Naive thymus-derived CD8-positive, alpha-beta T cell (primary cell): Measurements from ENCODE around the gene MAX. TPM values are rescaled to one million over a fixed set of nuclear protein-coding genes. Genes with fewer than 3 reads are reported as not detected.
"Not testable (repeated sequence)": the region's sequence is repeated elsewhere in the genome, so short reads cannot be mapped to it uniquely, and the experiment has no call there.

Experiments used
- ATAC-seq, 2 donors: fragments of 150-1000 bp; cut with Tn5 transposase in 1 of 2; sonication (Bioruptor Pico), chemical (Tn5 transposase) in 1 of 2; 1 replicate in 1 of 2; 2 replicates in 1 of 2; pipeline ENCODE4 v1.10.0; 2021; ENCODE audit warnings: mild to moderate bottlenecking in 2 of 2, moderate library complexity in 2 of 2
- POLR2A ChIA-PET: fragments of 350-600 bp; sonication (Branson Sonifier 250); formaldehyde crosslinking; loops from one replicate; lab custom pipeline; 2021; ENCODE audit warnings: antibody characterized with exemption; lab: Charles Lee
- DNase-seq, 10 donors: peaks; one replicate each; pipeline versions ENCODE4 v3.0.0 to v3.0.0-alpha.2; 2020 to 2022
- H3K27ac Mint-ChIP-seq, 10 donors: one replicate each; pipeline ENCODE4 v1.8.0; 2020 to 2022; ENCODE audit warnings: mild to moderate bottlenecking in 10 of 10, mixed read lengths in 10 of 10, moderate library complexity in 4 of 10, inconsistent platforms in 1 of 10
- H3K27me3 Mint-ChIP-seq, 5 donors: one replicate each; pipeline ENCODE4 v1.8.0; 2021 to 2022; ENCODE audit warnings: mixed read lengths in 5 of 5
- H3K36me3 Mint-ChIP-seq, 3 donors: one replicate each; pipeline ENCODE4 v1.8.0; 2020 to 2022; ENCODE audit warnings: mixed read lengths in 3 of 3, mild to moderate bottlenecking in 2 of 3, inconsistent platforms in 1 of 3
- H3K4me1 Mint-ChIP-seq, 4 donors: one replicate each; pipeline ENCODE4 v1.8.0; 2021 to 2022; ENCODE audit warnings: mixed read lengths in 4 of 4
- H3K4me3 Mint-ChIP-seq, 10 donors: one replicate each; pipeline ENCODE4 v1.8.0; 2020 to 2022; ENCODE audit warnings: mild to moderate bottlenecking in 10 of 10, mixed read lengths in 10 of 10, moderate library complexity in 6 of 10, inconsistent platforms in 1 of 10
- H3K9me3 Mint-ChIP-seq, 9 donors: one replicate each; pipeline ENCODE4 v1.8.0; 2020 to 2022; ENCODE audit warnings: mixed read lengths in 9 of 9, mild to moderate bottlenecking in 3 of 9, inconsistent platforms in 1 of 9, moderate library complexity in 1 of 9
- polyA plus RNA-seq, 3 donors: library from polyadenylated mRNA; unstranded; fragments of 300-500 nt; fragmentation: Illumina TruSeq; gene quantifications; one replicate each; pipeline ENCODE4 v1.2.3, GENCODE V29; 2021
- total RNA-seq, 8 experiments: library from RNA in 2 of 8; stranded (reverse) in 2 of 8; gene quantifications; one replicate each; pipeline ENCODE4 v1.2.3 and lab custom pipeline; 2021 to 2026

The MAX gene
- total and polyA plus RNA-seq, 5 experiments from 2014 or later: 121 to 216 (median 140) TPM

GRCh38 chr14:65100922-65101541, 1.3 kb downstream of the MAX start:
- Mint-ChIP-seq H3K27ac (peak overlapping the region; percentile 76 to 98 (median 96)), H3K4me1 (peaks cover 19 to 55% (median 47%) of the 10 kb centered on the region in 4 donors), H3K27me3 (peaks cover 0 to 1% (median 0%) of the 10 kb centered on the region in 5 donors), H3K9me3 (no peaks in the 10 kb centered on the region), H3K36me3 (peaks cover 0 to 32% (median 7%) of the 10 kb centered on the region in 3 donors), H3K4me3 (peak overlapping the region; percentile 77 to 97 (median 90))
- peak in 3 of 10 donors; percentile 16 to 30 (median 23) for DNase-seq
- POLR2A ChIA-PET: no interaction called here
- ATAC-seq: no peak

- Mint-ChIP-seq H3K36me3 (peaks cover 0 to 54% (median 26%) of the 10 kb centered on the region in 3 donors), H3K4me3 (peak overlapping the region; percentile 70 to 90 (median 84)), H3K27ac (peak overlapping the region; percentile 76 to 97 (median 88)), H3K4me1 (peaks cover 37 to 80% (median 72%) of the 10 kb centered on the region in 4 donors), H3K27me3 (peaks cover 0 to 1% (median 0%) of the 10 kb centered on the region in 5 donors), H3K9me3 (no peaks in the 10 kb centered on the region)
- ATAC-seq (no peak), DNase-seq (peak in 3 of 10 donors; percentile 40 to 62 (median 60))
- POLR2A ChIA-PET: interaction anchor here (1.0 kb wide), 1 partner anchor 112 kb away, joined by 5 read pairs; the partner anchor contains the start of gene FNTB
These were observed 3.7 kb downstream of the MAX start for GRCh38 chr14:65098586-65098985.

- H3K27me3 Mint-ChIP-seq: no peaks in the 10 kb centered on the region
- H3K36me3 Mint-ChIP-seq: peaks cover 0 to 75% (median 34%) of the 10 kb centered on the region in 3 donors
- H3K4me1 Mint-ChIP-seq: peaks cover 37 to 90% (median 82%) of the 10 kb centered on the region in 4 donors
- H3K9me3 Mint-ChIP-seq: no peaks in the 10 kb centered on the region
- ATAC-seq: no peak
- POLR2A ChIA-PET: no interaction called here
- peak overlapping the region in 9 of 10 donors; percentile 30 to 90 (median 61) for H3K4me3 Mint-ChIP-seq
- H3K27ac Mint-ChIP-seq: peak overlapping the region in 8 of 10 donors; percentile 45 to 97 (median 70)
- no peak for DNase-seq
These were observed 5.8 kb downstream of the MAX start for GRCh38 chr14:65096323-65097089.

DNA sequence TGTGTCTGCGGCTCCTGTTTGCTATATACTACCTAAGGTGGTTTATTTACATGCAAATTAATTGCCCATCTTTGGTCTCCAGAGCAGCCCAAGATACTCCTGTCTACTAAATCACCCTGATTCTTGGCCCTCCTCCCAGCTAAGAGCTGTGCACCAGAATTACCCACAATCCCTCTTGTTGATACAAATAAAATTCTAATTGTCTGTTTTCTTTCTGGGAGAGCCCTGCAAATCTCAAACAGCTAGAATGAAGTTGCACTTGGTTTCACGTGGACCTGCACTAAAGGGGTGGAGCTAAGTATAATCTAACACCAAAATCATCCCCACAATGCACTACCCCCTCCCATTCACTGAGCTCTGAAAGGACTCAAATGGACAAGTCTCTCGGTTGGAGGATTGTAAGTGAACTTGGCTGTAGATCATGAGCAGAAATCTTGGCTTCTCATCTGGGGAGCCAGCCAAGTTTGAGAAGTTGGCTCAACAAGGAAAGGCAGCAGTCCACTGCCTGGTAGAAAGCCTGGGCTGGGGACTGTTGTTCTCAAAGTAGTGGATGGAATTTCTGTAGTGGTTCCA, 6.6 kb downstream of the MAX start:
- Mint-ChIP-seq H3K27ac (peak overlapping the region in 7 of 10 donors; percentile 63 to 97 (median 72)), H3K4me3 (peak overlapping the region in 9 of 10 donors; percentile 30 to 90 (median 65)), H3K27me3 (no peaks in the 10 kb centered on the region), H3K36me3 (peaks cover 0 to 81% (median 41%) of the 10 kb centered on the region in 3 donors), H3K9me3 (no peaks in the 10 kb centered on the region), H3K4me1 (peaks cover 36 to 91% (median 84%) of the 10 kb centered on the region in 4 donors)
- POLR2A ChIA-PET: no interaction called here
- DNase-seq (no peak), ATAC-seq (no peak)

- POLR2A ChIA-PET: no interaction called here
- ATAC-seq: no peak
These were observed 10.0 kb downstream of the MAX start for GRCh38 chr14:65092349-65092748.

GRCh38 chr14:65087835-65088234, 14.5 kb downstream of the MAX start:
- ATAC-seq, H3K27me3 Mint-ChIP-seq, DNase-seq, H3K4me3 Mint-ChIP-seq: not testable (repeated sequence)
- Mint-ChIP-seq H3K9me3 (peaks cover 0 to 15% (median 7%) of the 10 kb centered on the region in 9 donors), H3K36me3 (peaks cover 38 to 96% (median 62%) of the 10 kb centered on the region in 3 donors), H3K4me1 (peaks cover 26 to 78% (median 68%) of the 10 kb centered on the region in 4 donors), H3K27ac (peak overlapping the region in 2 of 10 donors; percentile 22 to 50)
- POLR2A ChIA-PET: interaction anchor here (1.0 kb wide), 1 partner anchor 15 kb away, joined by 3 read pairs; the partner anchor contains the start of gene MAX

More at GRCh38 chr14:65092349-65092748, 10.0 kb downstream of the MAX start:
- Mint-ChIP-seq H3K36me3 (peaks cover 19 to 95% (median 63%) of the 10 kb centered on the region in 3 donors), H3K27me3 (no peaks in the 10 kb centered on the region), H3K4me1 (peaks cover 30 to 84% (median 73%) of the 10 kb centered on the region in 4 donors), H3K27ac (peak overlapping the region in 1 of 10 donors; percentile 62), H3K4me3 (no peak overlapping the region), H3K9me3 (peaks cover 0 to 8% (median 2%) of the 10 kb centered on the region in 9 donors)
- no peak for DNase-seq

DNA sequence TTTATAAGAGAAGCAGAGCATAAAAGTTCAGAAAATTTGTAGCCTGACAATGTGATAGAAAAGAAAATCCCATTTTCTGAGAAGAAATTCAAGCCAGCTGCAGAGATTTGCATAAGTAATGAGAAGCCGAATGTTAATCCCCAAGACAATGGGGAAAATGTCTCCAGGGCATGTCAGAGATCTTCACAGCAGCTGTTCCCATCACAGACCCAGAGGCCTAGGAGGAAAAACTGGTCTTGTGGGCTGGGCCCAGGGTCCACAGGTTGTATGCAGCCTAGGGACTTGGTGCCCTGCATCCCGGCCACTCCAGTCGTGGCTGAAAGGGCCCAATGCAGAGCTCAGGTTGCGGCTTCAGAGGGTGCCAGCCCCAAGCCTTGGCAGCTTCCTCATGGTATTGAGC, 15.6 kb downstream of the MAX start:
- not testable (repeated sequence) for H3K27me3 Mint-ChIP-seq
- Mint-ChIP-seq H3K4me1 (peaks cover 34 to 81% (median 74%) of the 10 kb centered on the region in 4 donors), H3K9me3 (peaks cover 0 to 15% (median 7%) of the 10 kb centered on the region in 9 donors)

DNA sequence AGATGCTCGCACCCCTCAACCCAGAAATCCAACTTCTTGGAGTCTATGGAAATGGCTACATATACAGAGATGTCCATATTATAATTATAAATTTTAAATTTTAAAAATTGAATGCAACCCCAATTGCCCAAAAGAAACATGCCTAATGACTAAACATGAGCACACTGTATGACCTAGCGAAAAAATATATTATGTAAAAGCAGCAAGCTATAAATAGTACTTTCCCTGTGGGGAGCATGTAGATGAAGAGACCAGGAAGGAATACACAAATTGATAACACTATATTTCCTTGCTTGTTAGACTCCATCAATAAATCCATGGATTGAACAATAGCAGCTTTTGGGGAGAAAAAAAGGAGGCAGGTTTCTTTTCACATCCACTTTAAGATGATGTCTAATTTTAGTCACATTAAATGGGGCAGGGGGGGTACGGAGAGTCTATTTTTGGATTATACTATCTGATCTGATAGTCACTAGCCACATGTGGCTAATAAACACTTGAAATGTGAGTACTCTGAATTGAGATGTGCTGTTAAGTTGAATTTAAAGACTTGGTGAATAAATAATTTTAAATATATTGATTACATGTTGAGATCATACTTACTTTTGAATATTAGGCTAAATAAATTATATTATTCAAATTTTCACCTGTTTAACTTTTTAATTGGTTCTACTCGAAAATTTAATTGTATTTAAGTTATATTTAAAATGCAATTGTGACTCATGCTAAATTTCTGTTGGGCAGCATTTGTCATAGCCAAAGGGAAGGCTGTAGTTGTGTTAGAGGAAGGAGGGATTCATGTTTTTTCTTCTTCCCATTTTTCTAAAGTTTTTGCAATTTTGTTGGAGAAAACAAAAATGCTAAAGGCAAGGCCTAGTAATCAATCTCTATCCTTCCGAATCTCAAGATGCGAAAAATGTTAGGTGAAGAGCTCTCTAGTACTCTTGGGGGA, 17.5 kb downstream of the MAX start:
- H3K4me3 Mint-ChIP-seq: peak overlapping the region in 1 of 10 donors; percentile 55
- peaks cover 38 to 96% (median 61%) of the 10 kb centered on the region in 3 donors for H3K36me3 Mint-ChIP-seq
- ATAC-seq (no peak), DNase-seq (no peak)
- H3K27me3 Mint-ChIP-seq: no peaks in the 10 kb centered on the region
- H3K27ac Mint-ChIP-seq: peak overlapping the region in 4 of 10 donors; percentile 22 to 73 (median 56)
- POLR2A ChIA-PET: interaction anchor here (1.5 kb wide), 1 partner anchor 9 kb away, joined by 3 read pairs; no protein-coding TSS in a partner anchor
- peaks cover 46 to 82% (median 81%) of the 10 kb centered on the region in 4 donors for H3K4me1 Mint-ChIP-seq
- peaks cover 0 to 15% (median 7%) of the 10 kb centered on the region in 9 donors for H3K9me3 Mint-ChIP-seq

More for the DNA sequence above, 15.6 kb downstream of the MAX start:
- Mint-ChIP-seq H3K4me3 (peak overlapping the region in 1 of 10 donors; percentile 36), H3K36me3 (peaks cover 38 to 96% (median 69%) of the 10 kb centered on the region in 3 donors), H3K27ac (peak overlapping the region in 1 of 10 donors; percentile 29)
- POLR2A ChIA-PET, ATAC-seq, DNase-seq: not testable (repeated sequence)

DNA sequence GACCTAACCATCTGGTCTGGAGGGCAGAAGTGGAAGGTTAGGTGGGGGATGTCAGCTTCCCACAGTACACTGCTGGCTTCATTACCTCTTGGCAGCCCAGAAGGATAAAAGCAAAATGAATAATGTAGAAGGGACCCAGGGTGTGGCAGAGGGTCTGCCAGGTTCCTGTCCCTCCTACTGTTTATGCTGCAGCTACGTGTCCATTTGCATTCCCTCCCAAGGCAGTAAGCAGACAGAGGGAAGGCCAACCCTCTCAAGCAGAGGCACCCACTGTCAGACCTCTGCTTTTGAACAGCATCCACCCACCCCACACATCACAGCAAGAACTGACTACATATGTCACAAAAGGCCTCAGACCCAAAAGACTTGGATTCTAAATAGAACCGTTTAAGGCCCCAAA, 19.4 kb downstream of the MAX start:
- peaks cover 55 to 88% (median 86%) of the 10 kb centered on the region in 4 donors for H3K4me1 Mint-ChIP-seq
- no peaks in the 10 kb centered on the region for H3K27me3 Mint-ChIP-seq
- peak overlapping the region in 8 of 10 donors; percentile 8 to 86 (median 65) for H3K27ac Mint-ChIP-seq
- POLR2A ChIA-PET: interaction anchor here (0.7 to 1.5 kb wide), 3 partner anchors 9 to 14 kb away, joined by 3 read pairs; no protein-coding TSS in a partner anchor
- H3K4me3 Mint-ChIP-seq: peak overlapping the region in 3 of 10 donors; percentile 13 to 27 (median 24)
- DNase-seq: no peak
- ATAC-seq: no peak
- peaks cover 25 to 97% (median 49%) of the 10 kb centered on the region in 3 donors for H3K36me3 Mint-ChIP-seq
- peaks cover 0 to 13% (median 7%) of the 10 kb centered on the region in 9 donors for H3K9me3 Mint-ChIP-seq

DNA sequence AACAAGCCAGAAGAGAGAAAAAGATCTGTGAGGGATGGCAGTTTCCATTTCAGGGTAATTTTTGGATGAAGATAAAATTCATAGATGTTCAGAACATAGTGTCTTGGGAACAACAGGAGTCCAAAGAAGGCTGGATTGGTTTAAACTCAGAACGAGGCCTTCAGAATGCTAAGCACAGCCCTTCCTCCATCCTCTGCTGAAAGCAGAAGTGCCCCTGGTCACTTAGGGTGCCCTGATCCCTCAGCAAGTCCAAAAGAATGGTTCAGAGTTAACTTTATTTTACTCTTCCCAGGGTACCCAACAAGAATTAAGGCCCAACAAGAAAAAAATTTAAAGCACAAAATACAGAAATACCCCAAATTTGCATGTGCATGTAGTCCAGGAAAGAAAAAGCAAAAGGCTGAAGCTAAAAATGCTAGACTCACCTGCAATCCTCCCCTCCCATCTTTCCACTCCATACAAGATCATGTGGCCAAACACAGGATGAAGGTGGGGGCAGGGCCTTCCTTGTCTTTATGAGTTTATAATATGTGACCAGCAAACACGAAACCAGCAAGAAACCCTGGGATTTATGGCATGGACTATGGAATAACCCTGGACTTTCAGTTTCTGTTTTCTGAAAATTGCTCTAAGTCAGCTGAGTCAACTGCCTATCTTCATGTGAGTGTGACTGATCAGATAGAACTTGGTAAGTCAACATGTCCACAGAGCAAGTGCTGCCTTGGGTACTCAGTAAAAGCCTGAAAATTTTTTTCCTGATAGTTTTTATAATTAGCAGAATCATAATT, 21.2 kb downstream of the MAX start:
- DNase-seq (no peak), ATAC-seq (no peak)
- H3K4me3 Mint-ChIP-seq: peak overlapping the region in 6 of 10 donors; percentile 14 to 41 (median 28)
- H3K27ac Mint-ChIP-seq: peak overlapping the region in 9 of 10 donors; percentile 35 to 86 (median 69)
- H3K36me3 Mint-ChIP-seq: peaks cover 8 to 94% (median 40%) of the 10 kb centered on the region in 3 donors
- POLR2A ChIA-PET: no interaction called here
- no peaks in the 10 kb centered on the region for H3K27me3 Mint-ChIP-seq
- H3K9me3 Mint-ChIP-seq: peaks cover 0 to 4% (median under 1%) of the 10 kb centered on the region in 9 donors
- peaks cover 53 to 87% (median 78%) of the 10 kb centered on the region in 4 donors for H3K4me1 Mint-ChIP-seq
